Fibroblast of the aortic adventitia (primary cell): ENCODE data around the gene UBE2L5. TPM values are rescaled to one million over a fixed set of nuclear protein-coding genes. Genes with fewer than 3 reads are reported as not detected.
"Not testable (repeated sequence)": the region's sequence is repeated elsewhere in the genome, so short reads cannot be mapped to it uniquely, and the experiment has no call there.

ENCODE experiments used
- DNase-seq: peaks from one replicate; pipeline ENCODE4 v3.0.0-alpha.2; 2010; ENCODE audit warnings: low read depth
- H3K4me3 ChIP-seq: 2 replicates; pipeline ENCODE4 v1.5.1; 2011; ENCODE audit warnings: low read depth, mild to moderate bottlenecking, control low read depth, low read length, moderate library complexity
- CTCF ChIP-seq: IDR thresholded peaks from 2 replicates; pipeline ENCODE4 v1.5.1; 2011; ENCODE audit warnings: mild to moderate bottlenecking, low read length, control low read depth, inconsistent platforms; ENCODE audit not compliant: insufficient read depth
- total RNA-seq: library from RNA; depleted of rRNA; stranded (reverse); fragments of >200 nt; gene quantifications from 2 replicates; pipeline ENCODE4 v1.2.3, GENCODE V29; 2012; ENCODE audit warnings: low replicate concordance

The UBE2L5 gene
- total RNA-seq, 1 donor, result under 0.01 TPM

GRCh38 chr13:30438286-30438685, 16.0 kb downstream of the UBE2L5 start:
- no peak overlapping the region for H3K4me3 ChIP-seq
- no peak for DNase-seq
- TF ChIP-seq CTCF, result no peak

GRCh38 chr13:30440910-30441703, 18.8 kb downstream of the UBE2L5 start:
- TF ChIP-seq CTCF, result no peak
- H3K4me3 ChIP-seq, result no peak overlapping the region
- DNase-seq, result no peak

GRCh38 chr13:30442926-30443325, 20.6 kb downstream of the UBE2L5 start:
- TF ChIP-seq CTCF, result no peak
- DNase-seq, result no peak
- no peak overlapping the region for H3K4me3 ChIP-seq

GRCh38 chr13:30443491-30443890, 21.2 kb downstream of the UBE2L5 start:
- not testable (repeated sequence) for DNase-seq, H3K4me3 ChIP-seq

GRCh38 chr13:30443957-30444404, 21.7 kb downstream of the UBE2L5 start:
- no peak overlapping the region for H3K4me3 ChIP-seq
- TF ChIP-seq CTCF, result no peak
- no peak for DNase-seq

GRCh38 chr13:30446126-30446500, 23.8 kb downstream of the UBE2L5 start:
- peak overlapping the region; percentile 42 for H3K4me3 ChIP-seq
- no peak for TF ChIP-seq CTCF
- DNase-seq, result no peak

- no peak for TF ChIP-seq CTCF
- no peak for DNase-seq
- no peak overlapping the region for H3K4me3 ChIP-seq
These were observed 26.1 kb downstream of the UBE2L5 start for GRCh38 chr13:30448441-30448840.
